Measurements from ENCODE around the gene ZNF160. TPM values are rescaled to one million over a fixed set of nuclear protein-coding genes. Genes with fewer than 3 reads are reported as not detected.

Gene ZNF160
- total and polyA plus RNA-seq, 2 of the 4 experiments (the other 2 are of a cell fraction) = 22.6 to 26.9 TPM

GRCh38 chr19:53102756-53103233 is 427 bp downstream of the ZNF160 start:
- Histone ChIP-seq H3K9me1 (ENCODE audit: insufficient read depth, low read length) (peaks cover 2% of the 10 kb centered on the region; the same call in 1 of the 2 replicates), H3K14ac (replicated peaks; ENCODE audit: low read depth, low read length) (peak overlapping the region; percentile 79), H3K79me1 (ENCODE audit: low read depth in 1 of 2, low read length in 2 of 2) (peaks cover 17 to 36% of the 10 kb centered on the region in 2 experiments), H3K4ac (ENCODE audit: low read depth, low read length) (peak overlapping the region; percentile 93), H3K9me3 (ENCODE audit: control insufficient read depth, insufficient read depth, low read length) (no peaks in the 10 kb centered on the region), H2BK15ac (ENCODE audit: low read depth, low read length) (no peak overlapping the region), H2AK9ac (replicated peaks; ENCODE audit: low read depth, low read length, poor library complexity) (peak overlapping the region; percentile 97), H2AFZ (replicated peaks; ENCODE audit: low read length, poor library complexity) (peak overlapping the region; percentile 96), H3K23ac (ENCODE audit: low read depth, low read length) (peak overlapping the region; percentile 76; the same call in 1 of the 2 replicates), H4K91ac (ENCODE audit: insufficient read depth, low read depth, low read length) (peak overlapping the region; percentile 94), H3K56ac (ENCODE audit: extremely low read depth, insufficient read depth, low read length) (peak overlapping the region; percentile 86), H4K5ac (ENCODE audit: low read depth, low read length) (peak overlapping the region; percentile 84), H3K4me3 (ENCODE audit: insufficient read depth, low read depth, low read length) (peak overlapping the region; percentile 70), H2BK20ac (ENCODE audit: low read depth, low read length) (no peak overlapping the region), H3K4me1 (ENCODE audit: control insufficient read depth, insufficient read depth, low read length) (no peaks in the 10 kb centered on the region), H3K27me3 (ENCODE audit: control insufficient read depth, insufficient read depth, low read length) (no peaks in the 10 kb centered on the region), H3K9ac (ENCODE audit: low read depth, low read length) (peak overlapping the region; percentile 79), H2BK120ac (ENCODE audit: low read depth, low read length) (0 out of 2 replicates have a peak overlapping the region, but pooled peaks have one; percentile 26), H2BK5ac (ENCODE audit: low read depth, low read length, poor library complexity, severe bottlenecking) (peak overlapping the region; percentile 89), H4K8ac (ENCODE audit: low read depth in 2 of 2, low read length in 2 of 2) (peak overlapping the region; percentile 42 to 92), H3K36me3 (ENCODE audit: control insufficient read depth, insufficient read depth, low read length) (peaks cover 10% of the 10 kb centered on the region), H3K27ac (ENCODE audit: insufficient read depth, low read length) (peak overlapping the region; percentile 87), H3K18ac (ENCODE audit: low read depth, low read length) (peak overlapping the region; percentile 82), H2AK5ac (ENCODE audit: low read depth, low read length) (peak overlapping the region; percentile 56), H3K4me2 (ENCODE audit: low read depth, low read length) (peak overlapping the region; percentile 95), H4K20me1 (ENCODE audit: insufficient read depth, low read length) (peaks cover 25% of the 10 kb centered on the region)
- dilution Hi-C loops (cut with HindIII; ENCODE audit: low sequenced_read_pairs, unreplicated experiment) (no loop called here), intact Hi-C loops (cut with micrococcal nuclease) (loop anchor here (1.0 to 2.0 kb wide), 4 partner anchors 28 to 206 kb away; partner anchors contain the start of genes ZNF320 and ZNF347), in situ Hi-C loops (cut with MboI; ENCODE audit: low sequenced_read_pairs) (no loop called here)
- DNase-seq (peak; percentile 31), ATAC-seq (ENCODE audit: low read depth) (peak; percentile 52)
- TF ChIP-seq POLR2A (IDR thresholded peaks at IDR 0.05; ENCODE audit: low read depth, low read length) (no peak), MXI1 (IDR thresholded peaks at IDR 0.05; ENCODE audit: borderline replicate concordance, low read depth, low read length) (no peak), NFE2L2 (IDR thresholded peaks at IDR 0.05; ENCODE audit: low read depth, low read length) (no peak), FOS (IDR thresholded peaks at IDR 0.05; ENCODE audit: low read depth, low read length) (no peak), ELK1 (IDR thresholded peaks at IDR 0.05; ENCODE audit: borderline replicate concordance, low read depth, low read length) (no peak), RFX5 (IDR thresholded peaks at IDR 0.05; ENCODE audit: low read depth, low read length) (no peak)
- TF ChIP-seq, protein P1, sequence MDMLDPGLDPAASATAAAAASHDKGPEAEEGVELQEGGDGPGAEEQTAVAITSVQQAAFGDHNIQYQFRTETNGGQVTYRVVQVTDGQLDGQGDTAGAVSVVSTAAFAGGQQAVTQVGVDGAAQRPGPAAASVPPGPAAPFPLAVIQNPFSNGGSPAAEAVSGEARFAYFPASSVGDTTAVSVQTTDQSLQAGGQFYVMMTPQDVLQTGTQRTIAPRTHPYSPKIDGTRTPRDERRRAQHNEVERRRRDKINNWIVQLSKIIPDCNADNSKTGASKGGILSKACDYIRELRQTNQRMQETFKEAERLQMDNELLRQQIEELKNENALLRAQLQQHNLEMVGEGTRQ (IDR thresholded peaks at IDR 0.05; ENCODE audit: low read depth, low read length) = no peak
- BruUV-seq (replicated peaks) = TSS peak; percentile 25
- POLR2A ChIA-PET (ENCODE audit: unreplicated experiment) = no interaction called here
- CTCF ChIA-PET = no interaction called here
- WGBS, 2 experiments (ENCODE audit: extremely low coverage in 2 of 2, insufficient read length in 1 of 2) = 0% methylated on average over 12 of the region's 33 CpGs; no CpG with 5 or more reads in 1 of the 2 experiments
